Left lung (tissue), 10 donors: ENCODE measurements around the gene TLX3. TPM values are rescaled to one million over a fixed set of nuclear protein-coding genes. Genes with fewer than 3 reads are reported as not detected.

Experiments used
- ATAC-seq: fragments of 200-7000 bp; cut with Tn5 transposase; one replicate; pipeline ENCODE4 v1.9.1; 2020; ENCODE audit warnings: moderate library complexity
- DNase-seq, 4 donors: peaks; one replicate each; pipeline ENCODE4 v3.0.0-alpha.2; 2013 to 2020
- H3K27ac ChIP-seq, 2 donors: fragments of 200-600 bp; sonication (generic) in 1 of 2; one replicate each; pipeline versions ENCODE4 v1.5.0 to v1.8.0; 2020 to 2021
- H3K27me3 ChIP-seq, 2 donors: fragments of 200-600 bp; sonication (generic) in 1 of 2; one replicate each; pipeline versions ENCODE4 v1.5.0 to v1.8.0; 2020 to 2021
- H3K36me3 ChIP-seq, 2 donors: fragments of 200-600 bp; sonication (generic) in 1 of 2; one replicate each; pipeline versions ENCODE4 v1.5.0 to v1.8.0; 2020 to 2021
- H3K4me1 ChIP-seq, 2 donors: fragments of 200-600 bp; one replicate each; pipeline ENCODE4 v1.8.0; 2021
- H3K4me3 ChIP-seq, 2 donors: fragments of 200-600 bp; sonication (generic) in 1 of 2; one replicate each; pipeline versions ENCODE4 v1.5.0 to v1.8.0; 2020 to 2021; ENCODE audit warnings: mild to moderate bottlenecking in 1 of 2
- H3K9me3 ChIP-seq, 2 donors: fragments of 200-600 bp; sonication (generic) in 1 of 2; one replicate each; pipeline versions ENCODE4 v1.5.0 to v1.8.0; 2020 to 2021
- intact Hi-C, 2 donors: fragments of 100-400 bp; cut with DNase I; formaldehyde crosslinking; loops; one replicate each; pipeline versions ENCODE4 v1.11.2 to v1.14.2; 2022
- polyA plus RNA-seq, 6 donors: library from polyadenylated mRNA; unstranded; fragments of 120-200 nt; gene quantifications; one replicate each; pipeline ENCODE4 v1.2.1, GENCODE V29; 2013; ENCODE audit not compliant: insufficient read length in 6 of 6
- total RNA-seq, 2 donors: library from RNA; stranded (reverse); fragmentation: NEBNext Ultra II Directional; extraction: Animal tissue kit (Norgen Biotek cat#: 25700); gene quantifications; one replicate each; pipeline ENCODE4 v1.2.1, GENCODE V29; 2021
- TF ChIP-seq, protein P1 (sequence below), 2 donors: fragments of 200-600 bp; sonication (generic) in 1 of 2; IDR thresholded peaks; one replicate each; pipeline versions ENCODE4 v1.5.0 to v1.8.0; 2021; ENCODE audit warnings: antibody characterized with exemption in 2 of 2
- donor health status: DM: no; HTN: yes; CAD: no.
- donor health status: DM: no; HTN: no; CAD: no.

TLX3 gene
- total and polyA plus RNA-seq, 8 donors, result not detected

DNA sequence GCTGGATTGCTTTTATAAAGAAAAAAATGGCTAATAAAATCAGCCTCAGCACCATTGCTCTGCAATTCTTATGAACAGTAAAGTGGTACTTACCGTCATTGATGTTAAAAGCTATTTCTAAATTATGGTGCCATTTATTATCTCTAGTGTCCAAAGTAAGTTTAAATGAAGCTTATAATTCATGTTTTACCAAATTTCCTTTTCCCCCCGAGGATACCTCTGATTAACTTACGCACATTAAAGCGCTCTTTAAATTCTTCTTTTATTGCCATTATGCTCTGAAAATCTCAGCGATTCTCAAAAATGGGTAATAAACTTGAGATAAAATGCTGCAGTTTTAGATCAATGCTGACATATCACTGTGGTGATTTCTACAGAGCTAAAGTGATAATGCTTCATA is 13.5 kb downstream of the TLX3 start:
- intact Hi-C loops, result no loop called here

DNA sequence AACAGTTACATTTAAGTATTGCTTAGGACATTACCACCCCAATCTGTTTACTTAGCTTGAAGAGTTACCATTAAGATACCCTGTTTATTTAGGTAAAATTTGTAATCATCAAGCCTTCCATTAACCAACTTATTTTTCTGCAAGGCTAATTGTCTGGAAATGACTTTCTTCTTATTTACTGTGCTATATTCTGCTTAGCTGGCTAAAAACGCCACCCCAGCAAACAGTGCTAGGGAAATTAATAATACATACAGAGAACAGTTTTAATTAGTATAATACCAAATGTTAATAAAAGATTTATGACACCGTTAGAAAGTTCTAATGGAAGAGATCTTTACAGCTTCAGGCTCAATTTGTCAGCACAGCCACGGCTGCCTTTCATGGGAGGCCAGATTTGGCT is 14.0 kb downstream of the TLX3 start:
- H3K36me3 ChIP-seq, result no peaks in the 10 kb centered on the region
- no peak for DNase-seq
- no peak overlapping the region for H3K27ac ChIP-seq
- TF ChIP-seq, protein P1, sequence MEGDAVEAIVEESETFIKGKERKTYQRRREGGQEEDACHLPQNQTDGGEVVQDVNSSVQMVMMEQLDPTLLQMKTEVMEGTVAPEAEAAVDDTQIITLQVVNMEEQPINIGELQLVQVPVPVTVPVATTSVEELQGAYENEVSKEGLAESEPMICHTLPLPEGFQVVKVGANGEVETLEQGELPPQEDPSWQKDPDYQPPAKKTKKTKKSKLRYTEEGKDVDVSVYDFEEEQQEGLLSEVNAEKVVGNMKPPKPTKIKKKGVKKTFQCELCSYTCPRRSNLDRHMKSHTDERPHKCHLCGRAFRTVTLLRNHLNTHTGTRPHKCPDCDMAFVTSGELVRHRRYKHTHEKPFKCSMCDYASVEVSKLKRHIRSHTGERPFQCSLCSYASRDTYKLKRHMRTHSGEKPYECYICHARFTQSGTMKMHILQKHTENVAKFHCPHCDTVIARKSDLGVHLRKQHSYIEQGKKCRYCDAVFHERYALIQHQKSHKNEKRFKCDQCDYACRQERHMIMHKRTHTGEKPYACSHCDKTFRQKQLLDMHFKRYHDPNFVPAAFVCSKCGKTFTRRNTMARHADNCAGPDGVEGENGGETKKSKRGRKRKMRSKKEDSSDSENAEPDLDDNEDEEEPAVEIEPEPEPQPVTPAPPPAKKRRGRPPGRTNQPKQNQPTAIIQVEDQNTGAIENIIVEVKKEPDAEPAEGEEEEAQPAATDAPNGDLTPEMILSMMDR (IDR thresholded peaks at IDR 0.05), result no peak
- H3K4me3 ChIP-seq, result no peak overlapping the region
- intact Hi-C loops, result no loop called here
- ATAC-seq, result no peak
- peaks cover 61 to 100% of the 10 kb centered on the region in 2 donors for H3K27me3 ChIP-seq
- no peaks in the 10 kb centered on the region for H3K4me1 ChIP-seq
- H3K9me3 ChIP-seq, result no peaks in the 10 kb centered on the region

More for the DNA sequence above, 13.5 kb downstream of the TLX3 start:
- H3K36me3 ChIP-seq, result no peaks in the 10 kb centered on the region
- H3K9me3 ChIP-seq, result no peaks in the 10 kb centered on the region
- no peak overlapping the region for H3K4me3 ChIP-seq
- no peak for ATAC-seq
- H3K27me3 ChIP-seq, result peaks cover 66 to 100% of the 10 kb centered on the region in 2 donors
- no peaks in the 10 kb centered on the region for H3K4me1 ChIP-seq
- TF ChIP-seq, protein P1 (IDR thresholded peaks at IDR 0.05), result no peak
- no peak for DNase-seq
- no peak overlapping the region for H3K27ac ChIP-seq

DNA sequence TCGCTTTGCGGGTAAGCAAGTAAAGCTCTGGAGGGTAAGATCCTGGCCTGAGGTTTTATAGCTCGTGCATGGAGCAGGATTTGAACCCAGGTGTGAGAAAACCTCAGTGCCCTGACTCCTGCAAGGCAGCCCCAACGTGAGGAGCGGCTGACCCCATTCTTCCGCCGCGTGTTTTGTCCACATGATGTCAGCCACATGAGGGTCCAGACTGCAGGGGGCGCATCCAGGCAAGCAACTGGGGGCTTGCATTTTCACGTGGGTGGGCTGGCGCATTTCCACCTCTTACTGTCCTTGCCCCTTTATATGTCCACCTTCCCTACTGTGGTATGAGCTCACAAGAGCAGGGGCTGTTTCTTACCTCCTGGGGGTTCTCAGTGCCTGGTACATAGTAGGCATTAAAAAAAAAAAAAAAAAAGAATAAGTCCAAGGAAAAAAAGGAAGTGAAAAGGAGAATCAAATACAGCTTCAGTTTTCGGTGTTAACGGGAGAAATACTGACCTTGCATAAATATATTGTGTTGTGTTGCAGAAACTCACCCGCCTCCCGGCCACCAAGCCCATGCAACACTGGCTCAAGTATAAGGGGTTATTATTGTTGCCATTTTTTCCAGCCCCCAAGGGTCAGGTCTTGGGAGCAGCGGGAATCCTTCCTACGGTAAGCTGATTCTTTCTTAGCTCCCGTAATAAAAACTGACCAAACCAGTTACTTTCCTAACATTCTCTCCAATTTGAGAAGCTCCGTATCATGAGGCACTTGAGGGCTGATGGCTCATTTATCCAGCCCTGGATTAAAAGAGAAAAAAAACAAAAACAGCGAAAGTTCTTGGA is 15.0 kb downstream of the TLX3 start:
- Histone ChIP-seq H3K4me3 (no peak overlapping the region), H3K36me3 (no peaks in the 10 kb centered on the region), H3K4me1 (no peaks in the 10 kb centered on the region), H3K27ac (no peak overlapping the region), H3K27me3 (peaks cover 51 to 100% of the 10 kb centered on the region in 2 donors), H3K9me3 (no peaks in the 10 kb centered on the region)
- DNase-seq (no peak), ATAC-seq (no peak)
- intact Hi-C loops, result no loop called here
- TF ChIP-seq, protein P1 (IDR thresholded peaks at IDR 0.05), result no peak

DNA sequence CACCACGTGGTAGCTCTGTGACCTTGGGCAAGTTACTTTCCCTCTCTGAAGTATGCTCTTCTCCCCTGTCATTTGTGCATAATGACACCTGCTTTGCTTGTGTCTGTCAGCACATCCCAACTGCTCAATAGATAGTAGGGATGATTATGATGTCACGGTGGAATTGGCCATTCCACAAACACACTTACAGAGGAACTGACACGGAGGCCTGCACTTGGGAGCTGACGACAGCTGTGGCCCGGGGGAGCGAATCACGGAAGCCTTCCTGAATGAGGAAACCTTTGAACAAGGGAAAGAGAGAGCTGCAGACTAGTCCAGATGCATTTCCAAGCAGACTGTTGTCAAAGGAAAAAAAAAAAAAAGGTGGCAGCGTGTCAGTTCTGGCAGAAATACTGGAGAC is 21.0 kb downstream of the TLX3 start:
- no peaks in the 10 kb centered on the region for H3K4me1 ChIP-seq
- H3K4me3 ChIP-seq, result no peak overlapping the region
- TF ChIP-seq, protein P1 (IDR thresholded peaks at IDR 0.05), result no peak
- ATAC-seq (no peak), DNase-seq (no peak)
- intact Hi-C loops, result loop anchor here in 1 of 2 donors (10.0 kb wide), 1 partner anchor 125 kb away; no protein-coding TSS in a partner anchor
- peaks cover 4 to 97% of the 10 kb centered on the region in 2 donors for H3K27me3 ChIP-seq
- H3K27ac ChIP-seq, result no peak overlapping the region
- no peaks in the 10 kb centered on the region for H3K9me3 ChIP-seq
- no peaks in the 10 kb centered on the region for H3K36me3 ChIP-seq

DNA sequence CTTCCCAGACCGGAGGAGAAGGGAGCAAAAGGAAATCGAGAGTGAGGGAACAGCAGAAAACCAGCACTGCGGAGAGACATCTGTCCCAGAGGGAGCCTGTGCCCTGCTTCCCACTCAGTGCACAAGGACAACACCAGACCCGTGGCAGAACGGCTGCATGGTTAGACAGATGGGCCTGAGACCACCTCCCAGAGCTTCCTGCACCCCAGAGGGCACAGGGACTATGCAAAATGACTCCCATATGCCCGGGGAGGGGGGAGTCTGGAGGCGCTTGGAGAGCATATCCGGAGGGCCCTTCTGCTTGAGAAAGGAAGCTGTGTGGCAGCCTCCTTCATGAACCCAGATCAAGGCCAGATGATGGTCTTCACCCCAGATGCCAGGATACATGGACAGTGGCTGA is 26.6 kb downstream of the TLX3 start:
- no peak for ATAC-seq
- Histone ChIP-seq H3K27ac (no peak overlapping the region), H3K27me3 (peaks cover 17 to 96% of the 10 kb centered on the region in 2 donors), H3K4me3 (no peak overlapping the region), H3K9me3 (no peaks in the 10 kb centered on the region), H3K36me3 (no peaks in the 10 kb centered on the region), H3K4me1 (peaks cover 0 to 7% of the 10 kb centered on the region in 2 donors)
- intact Hi-C loops, result loop anchor here in 1 of 2 donors (10.0 kb wide), 1 partner anchor 131 kb away; no protein-coding TSS in a partner anchor
- no peak for DNase-seq
- TF ChIP-seq, protein P1 (IDR thresholded peaks at IDR 0.05), result no peak
